GM12892 (cell line): ENCODE measurements around the gene CACNA2D4.
A peak's percentile ranks its signal among the peaks of the same experiment; 100 is the strongest.

Experiments
- DNase-seq: peaks from one replicate; pipeline ENCODE4 v3.0.0; 2011; ENCODE audit not compliant: insufficient read length
- FAIRE-seq: peaks from 2 replicates; lab custom pipeline; 2011; peaks lifted over from hg19 to GRCh38; lab: Jason Lieb, UNC
- POLR2A ChIP-seq: IDR thresholded peaks from 2 replicates; pipeline ENCODE4 v1.6.1; 2011; ENCODE audit warnings: low read depth, low read length, control low read depth
- POLR2AphosphoS5 ChIP-seq: IDR thresholded peaks from 2 replicates; pipeline ENCODE4 v1.6.1; 2011; ENCODE audit warnings: low read depth, low read length, control low read depth
- TAF1 ChIP-seq: IDR thresholded peaks from 2 replicates; pipeline ENCODE4 v1.6.1; 2011; ENCODE audit warnings: low read depth, mild to moderate bottlenecking, control low read depth, low read length, borderline replicate concordance

The CACNA2D4 gene

DNA sequence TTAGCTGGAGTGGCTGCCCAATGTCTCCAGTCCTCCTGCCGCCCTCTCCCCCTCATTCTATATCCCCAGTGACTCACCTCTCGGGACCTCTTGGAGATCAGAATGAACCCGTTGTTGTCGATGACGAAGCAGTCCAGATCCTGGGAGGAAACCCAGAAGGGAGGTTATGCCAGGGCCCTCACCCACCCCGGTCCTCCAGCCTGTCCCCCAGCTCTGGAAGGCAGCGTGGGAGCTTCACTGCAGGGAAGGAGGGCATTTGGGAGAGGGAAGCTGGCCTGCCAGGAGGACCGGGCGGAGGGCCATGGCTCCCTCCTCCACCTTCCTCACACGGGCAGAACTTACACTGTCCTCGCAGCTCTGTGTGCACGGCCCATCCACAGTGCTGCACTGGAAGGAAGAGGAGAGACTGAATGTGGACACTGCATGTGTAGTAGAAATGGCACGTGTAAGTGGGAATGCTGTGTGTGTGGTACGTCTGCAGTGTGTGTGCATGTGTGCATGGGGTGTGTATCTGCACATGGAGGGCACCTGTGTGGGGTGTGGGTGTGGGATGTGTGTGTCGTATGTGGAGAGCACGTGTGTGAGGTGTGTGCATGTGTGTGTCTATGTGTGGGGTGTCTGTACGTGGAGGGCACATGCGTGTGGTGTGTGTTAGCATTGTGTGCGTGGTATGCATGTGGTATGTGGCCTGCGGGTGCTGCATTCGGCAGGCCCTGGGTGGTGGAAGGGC, 108.1 kb downstream of the CACNA2D4 start:
- FAIRE-seq (no peak), DNase-seq (no peak)
- TF ChIP-seq POLR2AphosphoS5 = no peak
- TF ChIP-seq POLR2A = no peak
- TF ChIP-seq TAF1 = no peak

DNA sequence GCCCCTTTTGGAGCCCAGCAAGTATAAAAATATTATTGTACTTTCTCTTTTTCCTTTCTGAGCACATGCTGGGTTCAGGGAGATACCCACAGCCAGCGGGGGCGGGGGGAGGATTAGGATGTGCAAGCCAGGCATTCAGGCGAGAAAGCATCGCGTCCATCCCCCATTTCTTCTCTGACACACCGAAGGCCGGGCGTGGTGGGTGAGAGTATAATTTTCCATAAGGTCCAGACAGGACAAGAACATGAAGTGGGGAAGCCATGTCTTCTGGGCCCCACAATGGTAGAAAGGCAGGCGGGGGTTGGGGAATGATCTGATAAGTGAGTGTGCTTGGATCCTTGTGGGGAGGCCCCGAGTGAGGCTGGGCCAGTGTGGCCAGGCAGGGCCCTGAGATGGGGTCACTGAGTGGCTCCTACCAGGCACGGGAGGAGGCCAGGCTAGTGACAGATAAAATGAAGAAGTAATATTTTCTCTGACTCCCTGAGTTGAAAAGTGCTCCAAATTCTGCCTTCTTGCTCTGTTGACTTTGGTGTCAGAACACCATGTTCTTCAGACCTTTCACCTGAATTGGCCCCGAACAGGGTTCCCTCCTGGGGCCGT, 108.8 kb downstream of the CACNA2D4 start:
- FAIRE-seq (no peak), DNase-seq (no peak)
- TF ChIP-seq POLR2A (no peak), TAF1 (no peak), POLR2AphosphoS5 (no peak)

DNA sequence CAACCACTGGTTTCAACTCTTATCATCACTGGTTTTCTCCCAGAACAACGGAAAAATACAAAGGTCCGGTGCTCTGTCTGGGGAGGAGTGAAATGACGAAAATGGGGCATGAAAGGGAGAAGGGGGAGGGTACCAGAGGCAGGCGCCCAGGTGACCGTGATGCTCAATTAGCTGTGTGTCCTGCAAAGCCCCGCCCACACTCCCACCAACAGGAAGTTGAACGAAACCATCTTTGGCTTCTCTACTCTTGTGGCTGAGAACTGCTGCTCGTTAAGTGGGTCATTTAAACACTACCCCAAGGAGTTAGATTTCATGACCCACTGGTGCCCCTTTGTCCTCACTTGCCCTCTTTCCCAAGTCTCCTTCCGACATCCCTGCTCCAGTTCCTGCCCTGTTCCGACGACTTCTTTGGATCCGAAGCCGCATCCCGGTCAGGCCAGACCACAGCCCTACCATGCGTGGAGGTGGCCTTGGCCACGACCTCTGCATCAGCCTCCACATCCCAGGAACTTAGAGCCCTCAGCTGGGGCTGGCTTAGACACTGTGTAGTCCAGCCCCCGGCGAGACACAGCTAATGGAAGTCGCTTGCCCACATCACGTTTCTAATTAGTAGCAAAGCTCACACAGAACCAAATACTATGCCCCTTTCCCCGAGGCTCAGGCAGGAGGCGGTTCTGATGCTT, 109.5 kb downstream of the CACNA2D4 start:
- TF ChIP-seq POLR2A = no peak
- no peak for TF ChIP-seq POLR2AphosphoS5
- TF ChIP-seq TAF1 = no peak
- FAIRE-seq = no peak
- no peak for DNase-seq

DNA sequence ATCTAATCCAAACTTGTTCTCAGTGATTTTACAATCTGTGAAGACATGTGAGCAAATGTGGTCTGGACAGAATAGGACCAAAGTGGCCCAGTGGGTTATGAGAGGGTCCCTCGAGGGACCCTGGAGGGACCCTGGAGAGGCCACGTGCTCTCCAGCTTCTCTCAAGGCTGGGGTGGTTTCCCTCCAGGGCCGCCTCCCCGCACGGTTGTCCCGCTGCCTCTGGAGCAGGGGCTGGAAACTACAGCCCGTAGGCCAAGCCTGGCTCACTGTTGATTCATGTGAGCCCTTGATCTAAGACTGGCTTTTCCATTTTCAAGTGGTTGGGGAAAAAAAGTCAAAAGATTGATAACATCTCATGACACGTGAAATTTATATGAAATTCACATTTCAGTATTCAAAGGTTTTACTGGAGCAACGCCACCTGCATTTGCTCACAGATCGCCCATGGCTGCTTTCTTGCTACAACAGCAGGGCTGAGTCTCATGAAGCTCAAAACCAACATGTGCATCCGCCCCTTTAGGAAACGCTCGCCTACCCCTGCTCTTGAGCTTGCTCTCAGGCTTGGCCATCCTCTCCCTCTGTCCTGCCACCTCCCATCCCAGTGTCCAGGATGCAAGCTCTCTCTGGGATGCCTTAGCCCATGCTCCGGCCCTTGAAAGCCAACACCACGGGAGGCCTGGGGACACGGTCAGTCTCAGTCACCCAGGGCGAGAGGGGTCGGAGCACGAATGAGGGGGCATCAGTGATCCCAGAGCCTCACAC, 110.2 kb downstream of the CACNA2D4 start:
- no peak for FAIRE-seq
- TF ChIP-seq POLR2A (no peak), POLR2AphosphoS5 (no peak), TAF1 (no peak)
- no peak for DNase-seq

DNA sequence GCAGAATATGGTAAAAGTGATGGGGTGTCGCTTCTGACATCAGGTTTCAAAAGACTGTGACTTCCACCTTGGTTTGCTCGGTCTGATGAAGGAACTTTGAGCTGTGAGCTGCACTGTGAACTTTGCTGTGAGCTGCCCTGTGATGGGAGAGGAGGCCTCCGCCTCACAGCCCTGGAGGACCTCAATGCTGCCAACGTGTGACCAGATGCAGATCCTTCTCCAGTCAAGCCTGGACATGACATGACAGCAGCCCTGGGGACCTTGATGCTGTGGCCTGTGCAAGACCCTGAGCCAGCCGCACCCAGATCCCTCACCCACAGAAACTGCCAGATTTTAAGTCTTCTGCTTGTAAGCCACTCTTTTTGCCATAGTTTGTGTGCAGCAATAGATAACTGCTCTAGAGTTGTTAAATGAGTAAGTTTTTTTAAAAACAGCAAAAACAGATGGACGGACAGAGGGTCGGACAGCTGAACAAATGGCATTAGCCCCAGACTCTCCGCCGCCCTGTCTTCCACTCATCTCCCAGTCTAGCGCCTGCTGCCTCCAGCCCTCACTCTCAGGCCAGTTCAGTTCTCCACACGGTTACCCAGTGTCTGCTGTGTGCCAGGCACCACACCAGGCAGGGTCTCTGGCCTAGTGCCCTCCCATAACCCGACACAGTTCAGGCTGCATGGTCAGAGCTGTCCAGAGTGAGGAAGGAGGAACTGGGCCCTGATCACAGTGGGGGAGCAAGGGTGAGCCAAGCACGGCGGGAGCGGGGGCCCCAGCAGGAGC, 111.2 kb downstream of the CACNA2D4 start:
- DNase-seq = no peak
- FAIRE-seq = no peak

DNA sequence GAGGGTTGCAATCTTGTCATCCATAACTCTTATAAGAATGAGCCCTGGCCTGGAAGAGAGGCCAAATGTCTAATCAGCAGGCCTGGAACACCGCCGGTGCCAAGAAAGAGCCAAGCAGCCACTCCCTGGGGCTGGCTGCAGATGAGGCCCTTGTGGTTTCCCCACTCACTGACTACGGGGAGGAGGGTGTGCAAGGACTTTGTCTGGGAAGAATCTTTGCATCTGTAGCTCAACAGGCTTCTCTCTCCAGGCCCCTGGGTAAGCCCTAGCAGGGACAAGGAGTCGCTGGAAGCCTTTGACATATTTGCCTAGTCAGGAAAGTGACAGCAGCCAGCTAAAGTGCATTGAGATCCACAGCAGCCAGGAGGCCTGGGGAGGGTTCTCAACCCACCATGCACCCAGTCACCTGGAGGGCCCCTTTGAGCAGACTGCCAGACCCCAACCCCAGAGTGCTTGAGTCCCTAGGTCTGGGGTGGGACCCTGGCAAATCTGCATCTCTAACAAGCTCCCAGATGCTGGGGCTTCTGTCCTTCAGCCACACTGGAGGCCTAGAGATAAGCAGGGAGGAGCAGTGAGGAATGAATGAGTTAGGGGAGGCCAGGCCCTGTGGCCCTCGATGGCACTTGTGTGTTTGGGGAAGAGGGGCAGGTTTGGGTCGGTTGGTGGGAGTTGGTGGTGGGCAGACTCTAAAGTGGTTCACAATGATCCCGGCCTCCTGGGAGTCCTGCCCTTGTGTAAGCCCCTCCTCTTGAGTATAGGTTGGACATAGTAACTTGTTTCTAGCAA, 112.0 kb downstream of the CACNA2D4 start:
- FAIRE-seq (no peak), DNase-seq (no peak)
- TF ChIP-seq POLR2A (no peak), TAF1 (no peak), POLR2AphosphoS5 (no peak)

More for the DNA sequence above, 111.2 kb downstream of the CACNA2D4 start:
- TF ChIP-seq POLR2AphosphoS5 (no peak), POLR2A (no peak), TAF1 (no peak)

DNA sequence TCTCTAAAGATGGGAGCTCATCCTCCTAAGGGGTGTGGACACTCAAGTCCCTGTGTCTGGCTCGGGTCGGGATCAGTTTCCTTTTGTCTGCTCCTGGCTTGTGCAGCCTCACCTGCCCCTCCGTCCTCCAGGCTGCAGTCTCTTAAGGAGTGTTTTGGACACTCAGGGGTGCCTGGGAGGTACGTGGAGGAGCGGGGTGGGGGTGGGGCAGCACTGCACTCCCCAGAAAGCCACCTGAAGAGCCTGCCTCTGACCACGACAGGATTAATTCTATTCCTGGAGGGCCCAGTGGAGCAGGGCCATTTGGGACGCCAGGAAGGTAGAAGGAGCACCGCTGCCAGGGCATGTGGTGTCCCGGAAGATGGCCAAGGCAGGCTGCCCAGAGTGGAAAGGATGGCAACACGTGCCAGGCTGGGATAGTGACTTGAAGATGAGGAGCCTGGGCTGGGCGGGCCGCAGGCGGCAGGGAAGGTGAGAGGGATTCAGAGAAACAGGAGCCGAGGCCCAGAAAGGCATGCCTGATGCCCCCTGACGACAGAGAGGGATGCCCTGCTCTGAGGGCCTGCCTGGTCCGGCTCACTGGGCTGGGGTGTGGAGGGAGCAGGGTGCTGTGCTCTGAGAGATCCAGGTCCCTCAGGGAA, 112.9 kb downstream of the CACNA2D4 start:
- DNase-seq (no peak), FAIRE-seq (no peak)
- TF ChIP-seq TAF1 (no peak), POLR2AphosphoS5 (no peak), POLR2A (no peak)

DNA sequence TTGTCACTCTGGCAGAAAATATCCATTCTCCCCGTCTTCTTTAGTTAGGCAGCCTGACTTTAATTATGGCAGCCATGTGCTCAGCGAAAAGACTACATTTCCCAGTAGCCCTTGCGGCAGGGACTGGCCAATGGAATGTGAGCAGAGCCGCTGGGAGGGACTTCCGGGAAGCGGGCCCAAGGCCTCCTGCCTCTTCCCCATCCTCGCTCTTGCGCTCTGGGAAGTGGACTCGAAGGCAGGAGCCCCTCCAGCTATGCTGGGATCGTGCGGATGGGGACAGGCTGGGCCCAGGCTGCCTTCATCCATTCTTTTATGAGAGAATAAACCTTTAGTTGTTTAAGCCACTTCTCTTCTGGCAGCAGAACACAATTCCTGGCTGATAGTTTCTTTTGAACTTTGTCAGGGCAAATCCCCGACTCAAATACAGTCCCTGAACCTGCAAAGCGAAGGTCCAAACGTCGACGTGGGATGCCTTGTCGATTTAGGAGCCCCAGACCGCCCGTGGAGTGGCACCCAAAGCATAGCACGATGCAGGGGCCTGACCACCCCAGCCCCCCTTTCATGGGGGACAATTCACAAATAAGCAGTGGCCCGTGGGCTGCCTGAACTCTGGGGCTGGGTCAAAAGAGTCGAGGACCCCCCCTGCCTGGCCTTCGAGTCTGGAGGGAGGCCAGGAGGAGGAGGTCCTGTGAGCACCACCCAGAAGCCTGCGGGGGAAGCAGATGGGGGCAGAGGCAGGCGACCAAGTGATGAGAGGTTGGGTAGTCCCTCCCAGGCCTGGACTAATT, 113.7 kb downstream of the CACNA2D4 start:
- FAIRE-seq (peak; percentile 97), DNase-seq (peak; percentile 95)
- no peak for TF ChIP-seq TAF1

DNA sequence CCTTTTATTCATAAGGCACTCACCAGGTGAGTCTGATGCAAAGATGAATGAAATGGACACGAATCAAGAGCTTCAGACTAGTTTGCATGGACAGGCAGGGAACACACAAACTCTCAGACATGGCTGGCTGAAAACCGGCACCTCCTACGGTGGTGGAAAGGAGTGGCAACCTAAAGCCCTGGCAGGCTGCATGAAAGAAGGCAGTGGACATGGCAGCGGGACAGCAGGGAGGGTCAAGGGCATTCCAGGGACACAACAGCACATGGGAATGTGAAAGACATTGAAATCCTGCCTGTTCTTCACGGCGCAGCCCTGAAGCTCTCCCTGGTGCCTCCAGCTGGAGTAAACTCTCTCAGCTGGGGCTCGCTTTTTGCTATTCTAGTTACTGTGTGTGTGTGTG, 114.7 kb downstream of the CACNA2D4 start:
- FAIRE-seq (no peak), DNase-seq (no peak)
- no peak for TF ChIP-seq POLR2A
- TF ChIP-seq TAF1 = no peak
- no peak for TF ChIP-seq POLR2AphosphoS5

DNA sequence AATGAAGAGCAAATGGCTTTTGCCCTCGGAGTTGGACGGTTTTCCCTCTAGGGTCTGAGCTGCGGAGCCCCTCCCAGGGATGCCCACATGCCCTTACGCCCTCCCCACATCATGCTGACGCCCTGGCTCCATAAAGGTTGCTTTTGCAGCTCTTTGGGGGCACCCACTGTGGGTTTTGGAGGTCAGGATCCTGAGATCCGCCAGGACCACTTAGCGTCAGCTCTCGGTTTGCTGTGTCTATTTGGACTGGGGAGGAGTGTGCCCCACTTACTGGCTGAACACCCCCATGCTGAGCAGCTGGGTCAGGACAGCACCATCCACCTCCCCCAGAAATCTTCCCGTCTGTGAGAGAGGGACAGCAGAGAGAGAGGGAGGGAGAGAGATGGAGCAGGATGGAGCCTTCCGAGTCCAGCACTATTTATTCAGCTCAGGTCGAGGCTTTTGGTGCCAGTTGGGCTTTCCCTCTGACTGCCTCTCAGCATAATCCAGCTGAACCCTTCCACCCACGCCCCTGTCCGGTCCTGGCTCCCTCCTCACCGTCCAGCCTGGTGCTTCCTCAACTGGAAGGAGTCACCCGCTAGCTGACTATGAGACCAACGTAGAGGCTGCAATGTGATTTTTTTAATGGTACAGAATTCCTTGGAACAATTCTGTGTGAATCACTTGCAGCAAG, 117.0 kb downstream of the CACNA2D4 start:
- TF ChIP-seq TAF1 = no peak
- TF ChIP-seq POLR2AphosphoS5 = no peak
- no peak for TF ChIP-seq POLR2A
- FAIRE-seq (no peak), DNase-seq (no peak)
